T-cell (primary cell): ENCODE measurements around the gene SVIL. TPM values are rescaled to one million over a fixed set of nuclear protein-coding genes. Genes with fewer than 3 reads are reported as not detected.

Experiments used
- ATAC-seq, 4 experiments: fragments of 200-7000 bp in 3 of 4; fragments of 150-1000 bp in 1 of 4; cut with Tn5 transposase; replicated peaks in 1 of 4; 1 replicate in 3 of 4; 2 replicates in 1 of 4; pipeline ENCODE4 v1.10.0; 2021; ENCODE audit warnings: moderate library complexity in 3 of 4, mild to moderate bottlenecking in 2 of 4, moderate number of reproducible peaks in 1 of 4
- CTCF ChIA-PET, 2 donors: fragments of 300-600 bp; sonication (Branson Sonifier 250); formaldehyde crosslinking; loops; one replicate each; lab custom pipeline; 2022; ENCODE audit warnings: antibody characterized with exemption in 2 of 2; lab: Charles Lee
- POLR2A ChIA-PET, 2 donors: fragments of 300-600 bp; sonication (Branson Sonifier 250); formaldehyde crosslinking; loops; one replicate each; lab custom pipeline; 2022; ENCODE audit warnings: antibody characterized with exemption in 2 of 2; lab: Charles Lee
- DNase-seq, 35 experiments: peaks; one replicate each; pipeline versions ENCODE4 v3.0.0 to v3.0.0-alpha.2; 2013 to 2023
- H3K27ac ChIP-seq: one replicate; pipeline ENCODE4 v1.5.1; 2013; ENCODE audit warnings: low read length
- H3K27me3 ChIP-seq, 2 experiments: replicated peaks in 1 of 2; 1 replicate in 1 of 2; 2 replicates in 1 of 2; pipeline versions ENCODE4 v1.6.1 to v1.7.0; 2013; ENCODE audit warnings: low read length in 1 of 2, mixed read lengths in 1 of 2; ENCODE audit not compliant: control insufficient read depth in 2 of 2, insufficient read depth in 2 of 2; ENCODE audit errors: extremely low read depth in 1 of 2
- H3K36me3 ChIP-seq, 2 donors: 1 replicate in 1 of 2; 2 replicates in 1 of 2; pipeline versions ENCODE4 v1.6.1 to v1.7.0; 2013; ENCODE audit warnings: low read length in 1 of 2; ENCODE audit not compliant: control insufficient read depth in 2 of 2, insufficient read depth in 1 of 2; ENCODE audit errors: extremely low read depth in 1 of 2
- H3K4me1 ChIP-seq, 2 experiments: 1 replicate in 1 of 2; 2 replicates in 1 of 2; pipeline versions ENCODE4 v1.6.1 to v1.7.0; 2013; ENCODE audit warnings: low read length in 2 of 2, mixed read lengths in 1 of 2; ENCODE audit not compliant: insufficient read depth in 2 of 2, control insufficient read depth in 1 of 2; ENCODE audit errors: extremely low read depth in 1 of 2
- H3K4me3 ChIP-seq, 2 donors: 1 replicate in 1 of 2; 2 replicates in 1 of 2; pipeline versions ENCODE4 v1.5.1 to v1.7.0; 2013; ENCODE audit warnings: mild to moderate bottlenecking in 2 of 2, low read length in 1 of 2, moderate library complexity in 1 of 2; ENCODE audit not compliant: control insufficient read depth in 1 of 2; ENCODE audit errors: extremely low read depth in 1 of 2
- H3K9me3 ChIP-seq: 2 replicates; pipeline ENCODE4 v1.7.0; 2013
- H3K27ac Mint-ChIP-seq, 2 donors: one replicate each; pipeline ENCODE4 v1.8.0; 2020 to 2021; ENCODE audit warnings: mild to moderate bottlenecking in 2 of 2, mixed read lengths in 2 of 2
- H3K27me3 Mint-ChIP-seq, 2 donors: one replicate each; pipeline ENCODE4 v1.8.0; 2021 to 2022; ENCODE audit warnings: mixed read lengths in 2 of 2
- H3K36me3 Mint-ChIP-seq: one replicate; pipeline ENCODE4 v1.8.0; 2021; ENCODE audit warnings: mixed read lengths
- H3K4me1 Mint-ChIP-seq, 3 donors: one replicate each; pipeline ENCODE4 v1.8.0; 2020 to 2022; ENCODE audit warnings: mixed read lengths in 3 of 3, mild to moderate bottlenecking in 1 of 3
- H3K4me3 Mint-ChIP-seq, 3 donors: one replicate each; pipeline ENCODE4 v1.8.0; 2020 to 2022; ENCODE audit warnings: mild to moderate bottlenecking in 3 of 3, mixed read lengths in 3 of 3, moderate library complexity in 3 of 3
- H3K9me3 Mint-ChIP-seq, 3 donors: one replicate each; pipeline ENCODE4 v1.8.0; 2020 to 2022; ENCODE audit warnings: mixed read lengths in 3 of 3
- WGBS: methylation state at CpG from one replicate; pipeline ENCODE4 v1.1.5; 2013; ENCODE audit warnings: missing lambda C conversion rate; ENCODE audit not compliant: insufficient coverage; 5-methylcytosine and 5-hydroxymethylcytosine counted together
- total RNA-seq, 35 experiments: library from RNA in 6 of 35; stranded (reverse) in 6 of 35; fragments of 120-200 nt in 1 of 35; gene quantifications; one replicate each; pipeline versions ENCODE4 v1.2.1 to v1.2.4 and lab custom pipeline; 2013 to 2026

SVIL gene
- total RNA-seq, 5 donors from 2014 or later (not counting 1 experiment from before 2014, with no cell fraction given), result 17.4 to 45.6 (median 19.6) TPM

DNA sequence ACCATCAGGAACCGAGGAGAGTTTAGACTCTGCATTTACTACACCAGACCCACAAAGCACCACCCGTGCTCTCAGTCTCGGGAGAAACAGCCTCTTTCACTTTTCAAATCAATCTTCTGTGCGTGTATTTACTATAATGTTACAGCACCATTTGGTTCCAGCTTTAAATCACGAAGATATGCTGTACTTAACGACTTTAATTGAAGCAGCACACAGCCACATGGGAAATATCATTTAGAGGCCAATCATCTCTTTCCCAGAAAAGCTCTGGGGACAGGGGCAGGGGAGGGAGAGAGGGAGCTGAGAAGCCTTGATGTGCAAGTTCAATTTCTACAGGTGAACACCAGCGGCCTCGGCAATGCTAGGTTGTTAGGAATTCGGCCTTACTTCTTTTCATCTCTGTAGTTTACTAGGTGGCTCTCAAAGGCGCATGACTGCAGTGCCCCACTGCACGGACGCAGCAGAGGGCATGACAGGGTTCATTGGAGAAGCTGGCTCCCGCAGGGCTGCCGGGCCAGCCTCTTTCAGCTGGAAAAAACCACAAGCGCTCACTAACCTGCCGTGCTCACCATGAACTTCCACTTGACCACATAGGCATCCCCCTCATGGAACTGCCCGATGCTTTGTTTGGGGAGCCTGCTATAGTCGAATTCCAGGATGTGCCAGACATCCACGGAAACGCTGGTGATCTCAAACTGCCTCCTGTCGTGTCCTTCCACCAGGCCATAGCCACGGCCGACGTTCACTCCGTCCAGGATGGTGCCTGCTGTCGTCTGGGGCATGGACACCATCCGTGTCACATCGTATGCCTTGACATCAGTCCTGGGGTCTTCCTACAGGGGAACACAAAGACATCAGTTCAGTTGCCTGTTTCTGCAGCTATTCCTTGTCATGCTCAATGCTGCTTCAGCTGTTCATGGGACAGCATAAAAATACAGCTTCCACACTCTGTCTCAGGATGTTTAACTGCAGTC, 154.5 kb downstream of the SVIL start:
- H3K4me1 Mint-ChIP-seq, result peaks cover 10 to 21% (median 15%) of the 10 kb centered on the region in 3 donors
- Histone ChIP-seq H3K4me1 (peaks cover 7 to 10% of the 10 kb centered on the region in 2 experiments), H3K4me3 (no peak overlapping the region), H3K36me3 (peaks cover 6 to 14% of the 10 kb centered on the region in 2 donors), H3K27me3 (no peaks in the 10 kb centered on the region), H3K27ac (no peak overlapping the region), H3K9me3 (no peaks in the 10 kb centered on the region)
- ATAC-seq (no peak), DNase-seq (no peak)
- 93% methylated on average over 14 of the region's 28 CpGs for WGBS
- H3K4me3 Mint-ChIP-seq, result no peak overlapping the region
- H3K9me3 Mint-ChIP-seq, result no peaks in the 10 kb centered on the region
- H3K27ac Mint-ChIP-seq, result no peak overlapping the region
- H3K27me3 Mint-ChIP-seq, result no peaks in the 10 kb centered on the region
- peaks cover 46% of the 10 kb centered on the region for H3K36me3 Mint-ChIP-seq
- ChIA-PET CTCF (interaction anchor here in 1 of 2 donors (0.9 kb wide), 1 partner anchor 88 kb away, joined by 5 read pairs; no protein-coding TSS in a partner anchor), POLR2A (no interaction called here)

GRCh38 chr10:29479081-29479925, 155.5 kb downstream of the SVIL start:
- Mint-ChIP-seq H3K36me3 (peaks cover 39% of the 10 kb centered on the region), H3K27ac (no peak overlapping the region), H3K4me1 (peaks cover 10 to 17% (median 15%) of the 10 kb centered on the region in 3 donors), H3K9me3 (no peaks in the 10 kb centered on the region), H3K4me3 (no peak overlapping the region), H3K27me3 (no peaks in the 10 kb centered on the region)
- ATAC-seq (peak in 3 of 4 experiments; percentile 21 to 63 (median 54)), DNase-seq (peak in 6 of 35 experiments; percentile 6 to 32 (median 14))
- ChIA-PET CTCF (interaction anchor here in 1 of 2 donors (0.9 kb wide), 1 partner anchor 87 kb away, joined by 5 read pairs; no protein-coding TSS in a partner anchor), POLR2A (no interaction called here)
- Histone ChIP-seq H3K4me1 (peaks cover 7 to 10% of the 10 kb centered on the region in 2 experiments), H3K36me3 (peaks cover 6 to 13% of the 10 kb centered on the region in 2 donors), H3K9me3 (no peaks in the 10 kb centered on the region), H3K27ac (no peak overlapping the region), H3K27me3 (no peaks in the 10 kb centered on the region), H3K4me3 (no peak overlapping the region)
- WGBS, result 76% methylated on average over 9 of the region's 12 CpGs

DNA sequence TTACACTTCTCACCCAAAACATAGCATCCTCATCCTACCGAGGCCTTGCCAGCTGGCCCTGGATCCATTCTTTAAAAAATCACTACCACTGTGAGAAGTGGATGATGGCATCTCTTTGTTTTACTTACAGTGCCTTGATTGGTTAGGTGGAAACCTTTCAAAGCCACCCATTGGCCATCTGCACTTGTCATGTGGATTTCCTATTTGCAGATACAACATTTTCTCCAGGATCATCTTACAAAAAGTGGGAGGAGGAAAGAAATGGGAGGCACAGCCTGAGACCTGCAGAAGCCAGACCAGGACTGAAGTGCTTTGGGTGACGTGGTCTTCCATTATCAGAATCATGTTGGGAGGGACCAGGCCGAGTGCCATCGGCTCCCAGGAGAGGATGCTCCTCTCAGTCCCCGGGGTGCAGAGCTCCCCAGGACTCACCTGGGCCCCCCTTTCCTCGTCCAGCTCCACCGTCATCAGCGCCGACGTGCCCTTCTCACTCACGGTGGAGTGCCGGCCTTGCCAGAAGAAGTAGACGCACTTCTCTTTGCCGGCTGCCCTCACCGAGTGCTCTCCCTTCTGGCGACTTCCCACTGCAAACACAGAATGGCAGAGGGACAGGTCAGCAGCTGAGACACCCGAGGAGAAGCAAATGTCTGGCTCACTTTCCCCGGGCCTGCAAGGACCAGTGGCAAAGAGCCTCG, 161.2 kb downstream of the SVIL start:
- H3K27ac Mint-ChIP-seq, result no peak overlapping the region
- CTCF ChIA-PET, result no interaction called here
- POLR2A ChIA-PET, result no interaction called here

GRCh38 chr10:29473087-29473356, 161.7 kb downstream of the SVIL start:
- WGBS, result 97% methylated on average over 6 of the region's 6 CpGs
- no peak for ATAC-seq
- H3K4me3 ChIP-seq, result no peak overlapping the region
- DNase-seq, result no peak
- ChIA-PET POLR2A (no interaction called here), CTCF (no interaction called here)
- H3K4me1 ChIP-seq, result no peaks in the 10 kb centered on the region
- Mint-ChIP-seq H3K4me3 (no peak overlapping the region), H3K27ac (no peak overlapping the region), H3K27me3 (no peaks in the 10 kb centered on the region), H3K36me3 (peaks cover 63% of the 10 kb centered on the region), H3K9me3 (no peaks in the 10 kb centered on the region), H3K4me1 (no peaks in the 10 kb centered on the region)
- H3K27ac ChIP-seq, result no peak overlapping the region
- H3K36me3 ChIP-seq, result peaks cover 17 to 49% of the 10 kb centered on the region in 2 donors
- no peaks in the 10 kb centered on the region for H3K27me3 ChIP-seq
- H3K9me3 ChIP-seq, result no peaks in the 10 kb centered on the region

More for the DNA sequence above, 161.2 kb downstream of the SVIL start:
- Histone ChIP-seq H3K4me3 (no peak overlapping the region), H3K36me3 (peaks cover 17 to 49% of the 10 kb centered on the region in 2 donors), H3K27ac (no peak overlapping the region), H3K9me3 (no peaks in the 10 kb centered on the region), H3K4me1 (no peaks in the 10 kb centered on the region), H3K27me3 (no peaks in the 10 kb centered on the region)
- no peaks in the 10 kb centered on the region for H3K4me1 Mint-ChIP-seq
- 94% methylated on average over 15 of the region's 19 CpGs for WGBS
- H3K9me3 Mint-ChIP-seq, result no peaks in the 10 kb centered on the region
- ATAC-seq (no peak), DNase-seq (no peak)
- no peaks in the 10 kb centered on the region for H3K27me3 Mint-ChIP-seq
- H3K4me3 Mint-ChIP-seq, result no peak overlapping the region
- peaks cover 61% of the 10 kb centered on the region for H3K36me3 Mint-ChIP-seq

- Histone ChIP-seq H3K4me1 (no peaks in the 10 kb centered on the region), H3K9me3 (no peaks in the 10 kb centered on the region), H3K4me3 (no peak overlapping the region), H3K27ac (no peak overlapping the region), H3K27me3 (no peaks in the 10 kb centered on the region), H3K36me3 (peaks cover 17 to 53% of the 10 kb centered on the region in 2 donors)
- no peaks in the 10 kb centered on the region for H3K27me3 Mint-ChIP-seq
- WGBS, result 88% methylated on average over 4 of the region's 5 CpGs
- peak overlapping the region in 1 of 2 donors; percentile 11 for H3K27ac Mint-ChIP-seq
- H3K36me3 Mint-ChIP-seq, result peaks cover 67% of the 10 kb centered on the region
- POLR2A ChIA-PET, result no interaction called here
- H3K9me3 Mint-ChIP-seq, result no peaks in the 10 kb centered on the region
- ATAC-seq, result no peak
- H3K4me1 Mint-ChIP-seq, result no peaks in the 10 kb centered on the region
- CTCF ChIA-PET, result no interaction called here
- no peak for DNase-seq
- no peak overlapping the region for H3K4me3 Mint-ChIP-seq
These were observed 162.3 kb downstream of the SVIL start for GRCh38 chr10:29472301-29473086.
